Endometrial microvascular endothelial cells (primary cell): ENCODE results near the gene SLC35E4. TPM values are rescaled to one million over a fixed set of nuclear protein-coding genes. Genes with fewer than 3 reads are reported as not detected.
"Not testable (repeated sequence)": the region's sequence is repeated elsewhere in the genome, so short reads cannot be mapped to it uniquely, and the experiment has no call there.

Experiments
- in situ Hi-C: cut with HindIII; loops from 2 replicates; pipeline ENCODE4 v1.10.0; 2017; ENCODE audit warnings: low sequenced_read_pairs, low pct_unique_long_range_greater_than_20kb; ENCODE audit errors: inconsistent ontology term
- total RNA-seq: library from RNA; depleted of rRNA; stranded (reverse); fragments of >200 nt; gene quantifications from one replicate; pipeline ENCODE4 v1.2.3, GENCODE V29; 2015; ENCODE audit errors: inconsistent ontology term

Gene SLC35E4
- total RNA-seq, 1 donor from 2014 or later = 40.0 TPM

DNA sequence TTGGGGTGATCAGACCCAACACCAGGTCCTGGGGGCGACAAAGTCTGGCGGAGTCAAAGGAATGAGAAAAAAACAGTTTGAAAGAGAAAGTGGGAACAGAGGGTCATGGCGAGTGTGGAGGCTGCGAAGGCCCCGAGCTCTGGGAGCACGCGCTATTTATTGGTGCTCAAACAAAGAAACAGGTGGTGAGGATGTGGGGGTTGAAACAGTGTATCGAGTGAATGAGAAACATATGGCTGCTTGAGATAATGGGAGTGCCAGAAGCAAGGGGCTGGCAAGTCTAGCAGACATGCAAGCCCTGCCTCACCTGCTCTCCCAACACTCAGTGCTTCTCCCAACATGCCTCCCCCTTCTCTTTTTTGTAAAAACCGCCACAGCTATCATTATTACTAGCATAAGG lies 39.9 kb downstream of the SLC35E4 start:
- in situ Hi-C loops = no loop called here

DNA sequence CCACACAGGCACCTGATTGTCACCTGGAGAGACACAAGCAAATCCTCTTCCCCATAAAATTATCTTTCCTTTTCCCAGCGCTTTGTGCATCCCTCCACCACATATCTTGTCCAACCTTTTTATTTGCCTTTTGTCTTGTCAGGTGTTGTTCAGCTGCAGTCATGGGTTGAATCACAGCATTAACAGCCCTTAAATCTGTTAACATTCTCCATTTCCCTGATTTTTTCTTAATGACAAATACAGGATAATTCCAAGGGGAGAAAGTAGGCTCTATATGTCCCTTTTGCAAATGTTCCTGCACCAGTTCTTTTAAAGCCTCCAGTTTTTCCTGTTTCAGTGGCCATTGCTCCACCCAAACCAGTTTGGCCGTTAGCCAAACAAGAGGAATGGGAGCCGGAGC lies 41.0 kb downstream of the SLC35E4 start:
- in situ Hi-C loops = not testable (repeated sequence)

DNA sequence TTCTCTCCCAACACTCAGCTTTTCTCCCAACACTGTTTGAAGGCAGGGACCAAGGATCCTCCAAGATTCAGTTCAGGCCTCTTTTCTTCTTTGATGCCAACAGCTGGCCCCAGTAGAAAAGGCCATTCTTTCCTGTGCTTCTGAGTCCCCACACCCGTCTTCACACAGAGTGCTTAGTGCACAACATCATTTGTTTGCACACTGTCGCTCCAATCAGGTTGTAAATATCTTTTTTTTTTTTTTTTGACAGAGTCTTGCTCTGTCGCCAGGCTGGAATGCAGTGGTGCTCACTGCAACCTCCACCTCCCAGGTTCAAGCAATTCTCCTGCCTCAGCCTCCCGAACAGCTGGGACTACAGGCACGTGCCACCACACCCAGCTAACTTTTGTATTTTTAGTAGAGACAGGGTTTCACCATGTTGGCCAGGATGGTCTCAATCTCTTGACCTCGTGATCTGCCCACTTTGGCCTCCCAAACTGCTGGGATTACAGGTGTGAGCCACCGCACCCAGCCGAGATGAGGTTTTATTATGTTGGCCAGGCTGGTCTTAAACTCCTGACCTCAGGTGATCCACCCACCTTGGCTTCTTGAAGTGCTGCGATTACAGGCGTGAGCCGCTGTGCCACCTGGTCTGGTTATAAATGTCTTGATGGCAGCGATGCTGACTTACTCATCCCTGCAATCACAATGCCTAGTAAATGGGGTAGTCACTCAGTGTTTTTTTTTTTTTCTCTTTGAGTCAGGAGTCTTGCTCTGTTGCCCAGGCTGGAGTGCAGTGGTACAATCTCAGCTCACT lies 44.5 kb downstream of the SLC35E4 start:
- in situ Hi-C loops = not testable (repeated sequence)

DNA sequence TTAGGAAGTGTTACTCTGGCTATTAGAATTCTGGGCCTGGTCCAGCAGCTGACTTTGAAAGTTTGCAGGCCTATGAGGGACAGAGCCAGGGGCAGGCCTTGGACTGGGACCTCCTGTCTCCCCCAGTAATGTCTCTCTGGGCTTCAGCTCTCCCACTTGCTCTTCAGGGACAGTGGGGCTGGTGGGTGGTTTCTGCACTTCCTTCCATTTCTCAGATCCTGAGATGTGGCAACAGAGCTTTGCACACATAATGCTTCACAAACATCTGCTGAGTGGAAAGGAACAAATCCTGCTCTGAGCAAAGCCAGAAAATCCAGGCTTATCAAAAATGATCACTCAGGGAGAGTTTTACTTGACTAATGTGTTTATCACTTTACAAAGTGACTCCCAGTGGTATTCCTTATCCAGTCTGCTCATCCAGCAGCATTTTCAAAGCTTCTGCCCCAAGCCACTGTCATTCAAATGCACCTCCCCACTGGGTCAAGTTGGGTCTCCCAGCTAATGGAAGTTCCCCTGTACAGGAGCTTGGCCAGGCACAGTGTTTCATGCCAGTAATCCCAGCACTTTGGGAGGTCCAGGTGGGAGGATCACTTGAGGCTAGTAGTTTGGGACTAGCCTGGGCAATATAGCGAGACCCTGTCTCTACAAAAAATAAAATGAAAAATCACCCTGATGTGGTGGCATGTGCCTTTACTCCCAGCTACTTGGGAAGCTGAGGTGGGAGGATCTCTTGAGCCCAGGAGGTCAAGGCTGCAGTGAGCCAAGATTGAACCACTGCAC lies 45.6 kb downstream of the SLC35E4 start:
- in situ Hi-C loops = no loop called here

DNA sequence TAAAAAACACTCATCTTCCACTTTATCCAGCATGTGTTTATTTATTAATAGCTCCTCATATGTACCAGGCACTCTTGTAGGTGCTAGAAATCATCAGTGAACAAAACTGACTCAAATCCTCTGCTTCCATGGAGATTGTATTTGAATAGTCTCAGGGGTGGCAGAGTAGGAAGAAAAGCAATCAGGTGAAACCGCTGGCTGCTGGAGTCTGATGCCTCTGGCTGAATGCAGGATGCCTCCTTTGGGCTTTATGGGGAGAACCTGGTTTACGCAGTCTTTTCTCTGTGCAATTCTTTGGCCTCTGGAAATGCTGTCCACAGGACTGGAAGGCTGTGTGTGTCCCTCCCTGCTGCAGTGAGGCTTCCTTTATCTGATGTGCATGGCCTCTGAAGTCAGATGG lies 46.2 kb downstream of the SLC35E4 start:
- in situ Hi-C loops = no loop called here

DNA sequence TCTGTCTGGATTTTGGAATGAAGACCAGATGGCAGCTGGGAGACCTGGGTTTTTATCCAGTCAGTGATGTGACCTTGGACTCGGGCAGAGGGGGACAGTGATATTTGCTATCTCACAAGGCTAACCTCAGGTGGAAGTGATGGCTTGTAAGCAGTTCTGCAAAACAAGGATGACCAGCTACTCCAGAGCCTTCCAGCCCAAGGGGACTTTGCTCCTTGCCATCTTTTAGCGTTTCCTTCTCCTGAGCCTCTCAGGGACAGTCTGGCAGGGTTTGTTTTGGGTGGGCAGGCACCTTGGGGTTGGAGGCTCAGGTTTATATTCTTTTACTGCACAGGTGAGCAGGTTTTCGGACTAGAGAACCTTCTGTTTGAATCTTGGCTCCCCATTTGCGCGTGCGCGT lies 49.6 kb downstream of the SLC35E4 start:
- in situ Hi-C loops = no loop called here

DNA sequence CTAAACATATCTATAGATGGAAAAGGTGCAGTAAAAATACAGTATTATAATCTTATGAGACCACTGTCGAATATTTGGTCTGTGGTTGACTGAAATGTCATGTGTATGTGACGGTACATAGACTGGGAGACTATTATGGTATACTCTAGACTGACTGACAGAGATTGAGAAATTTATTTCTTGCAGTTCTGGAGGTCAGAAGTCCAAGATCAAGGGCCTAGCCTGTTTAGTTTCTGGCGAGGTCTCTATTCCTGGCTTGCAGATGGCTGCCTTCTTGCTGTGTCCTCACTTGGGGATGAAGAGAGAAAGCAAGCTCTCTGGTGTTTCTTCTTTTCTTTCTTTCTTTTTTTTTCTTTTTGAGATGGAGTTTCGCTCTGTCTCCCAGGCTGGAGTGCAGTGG lies 51.8 kb downstream of the SLC35E4 start:
- in situ Hi-C loops = no loop called here

DNA sequence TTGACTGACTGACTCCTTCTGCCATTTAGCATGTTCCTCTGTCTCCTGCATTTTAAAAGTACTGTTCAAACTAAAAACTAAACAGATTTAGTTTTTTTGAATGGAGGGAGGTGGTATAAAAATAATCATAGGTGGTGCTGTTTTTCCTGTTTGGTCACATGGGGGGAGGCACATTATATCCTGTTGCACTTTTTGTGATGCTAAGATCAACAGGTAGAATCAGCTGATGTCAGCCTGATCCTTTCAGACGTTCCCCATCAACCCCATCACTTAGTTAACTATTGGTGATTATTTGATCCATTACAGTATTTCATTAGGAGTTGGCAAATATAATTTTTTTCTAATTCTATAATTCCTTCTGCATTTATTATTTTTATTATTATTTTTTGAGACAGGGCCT lies 54.0 kb downstream of the SLC35E4 start:
- in situ Hi-C loops = no loop called here

DNA sequence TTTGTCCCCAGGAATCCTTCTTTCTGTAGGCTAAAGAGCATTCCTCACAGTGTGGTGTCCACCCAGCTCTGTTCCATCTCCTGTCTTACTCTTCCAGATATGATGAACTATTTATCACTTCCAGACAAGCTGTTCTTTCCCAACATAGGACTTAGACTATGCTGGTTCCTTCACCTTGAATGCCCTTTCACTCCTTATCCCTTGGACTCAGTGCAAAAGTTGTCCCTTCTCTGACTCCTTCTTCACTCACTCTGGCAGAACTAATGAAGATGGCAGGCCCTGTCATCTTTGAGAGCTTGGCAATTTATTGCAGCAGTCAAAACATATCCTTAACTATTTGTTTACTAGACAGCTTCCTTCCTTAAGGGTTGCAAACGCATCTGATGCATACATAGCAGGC lies 55.6 kb downstream of the SLC35E4 start:
- in situ Hi-C loops = no loop called here

DNA sequence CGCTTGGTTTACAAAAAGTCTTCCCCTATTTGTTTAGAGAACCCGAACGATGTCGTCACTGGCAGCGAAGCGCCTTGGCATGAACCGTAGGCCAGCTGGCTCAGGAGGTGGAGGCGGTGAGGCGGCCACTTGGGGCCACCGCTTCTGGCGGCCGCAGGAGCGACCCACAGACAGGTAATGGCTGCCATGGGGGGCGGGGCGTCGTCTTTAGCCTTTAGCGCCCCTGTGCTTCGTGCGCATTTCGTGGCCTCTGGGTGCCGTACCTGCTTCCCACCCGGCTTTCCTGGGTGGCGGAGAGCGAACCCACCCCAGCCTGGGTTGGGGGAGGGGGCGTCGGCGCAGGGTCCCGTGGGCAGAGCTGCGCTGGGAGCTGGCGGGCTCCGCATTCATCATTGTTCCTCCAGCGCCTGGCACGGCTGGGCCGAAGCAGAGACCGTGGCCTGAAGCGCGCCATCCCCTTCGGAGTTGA lies 58.6 kb downstream of the SLC35E4 start:
- in situ Hi-C loops = no loop called here

DNA sequence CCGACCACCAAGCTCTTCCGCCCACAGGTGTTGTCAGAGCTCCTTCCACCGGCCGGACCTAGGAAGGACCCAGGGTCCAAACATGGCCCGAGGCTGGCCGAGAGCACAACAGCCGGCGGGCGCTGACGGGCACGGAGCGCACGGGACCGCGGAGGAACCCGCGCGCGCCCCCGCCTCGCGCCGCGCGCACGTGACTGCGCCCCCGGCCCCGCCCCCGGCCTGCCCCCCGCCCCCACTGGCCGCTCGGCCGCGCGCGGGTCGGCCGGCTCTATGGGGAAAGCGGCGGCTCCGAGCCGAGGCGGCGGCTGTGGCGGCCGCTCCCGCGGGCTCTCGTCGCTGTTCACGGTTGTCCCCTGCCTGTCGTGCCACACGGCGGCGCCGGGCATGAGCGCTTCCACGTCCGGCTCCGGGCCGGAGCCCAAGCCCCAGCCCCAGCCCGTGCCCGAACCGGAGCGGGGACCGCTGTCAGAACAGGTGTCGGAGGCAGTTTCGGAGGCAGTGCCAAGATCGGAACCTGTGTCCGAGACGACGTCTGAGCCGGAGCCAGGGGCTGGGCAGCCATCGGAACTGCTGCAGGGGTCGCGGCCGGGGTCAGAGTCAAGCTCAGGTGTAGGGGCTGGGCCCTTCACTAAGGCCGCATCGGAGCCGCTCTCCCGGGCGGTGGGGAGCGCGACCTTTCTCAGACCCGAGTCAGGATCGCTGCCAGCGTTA lies 59.2 kb downstream of the SLC35E4 start, which contains the start of gene OSBP2:
OSBP2 (plus strand) TSS at position 235 of the 711 bp plus-strand sequence; CDS start at position 271, 36 bp downstream.
- in situ Hi-C loops = no loop called here

DNA sequence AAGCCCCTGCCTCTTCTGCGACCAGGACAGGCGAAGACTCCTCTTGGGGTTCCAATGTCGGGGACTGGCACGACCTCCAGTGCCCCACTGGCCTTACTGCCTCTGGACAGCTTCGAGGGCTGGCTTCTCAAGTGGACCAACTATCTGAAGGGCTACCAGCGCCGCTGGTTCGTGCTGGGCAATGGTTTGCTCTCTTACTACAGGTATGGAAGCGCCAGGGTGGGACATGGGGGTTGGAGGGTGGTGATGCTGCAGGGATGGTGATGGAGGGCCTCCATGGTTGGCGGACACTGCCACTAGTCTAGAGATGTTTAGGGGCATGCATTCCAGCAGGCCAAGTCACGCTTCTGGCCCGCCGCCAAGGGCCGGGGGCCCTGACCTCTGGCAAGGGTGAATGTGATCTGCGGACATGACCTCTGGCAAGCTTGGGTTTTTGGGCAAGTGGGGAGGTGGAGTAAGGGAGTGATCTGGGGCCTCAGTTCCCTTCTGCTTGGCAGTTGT lies 59.8 kb downstream of the SLC35E4 start:
- in situ Hi-C loops = no loop called here

DNA sequence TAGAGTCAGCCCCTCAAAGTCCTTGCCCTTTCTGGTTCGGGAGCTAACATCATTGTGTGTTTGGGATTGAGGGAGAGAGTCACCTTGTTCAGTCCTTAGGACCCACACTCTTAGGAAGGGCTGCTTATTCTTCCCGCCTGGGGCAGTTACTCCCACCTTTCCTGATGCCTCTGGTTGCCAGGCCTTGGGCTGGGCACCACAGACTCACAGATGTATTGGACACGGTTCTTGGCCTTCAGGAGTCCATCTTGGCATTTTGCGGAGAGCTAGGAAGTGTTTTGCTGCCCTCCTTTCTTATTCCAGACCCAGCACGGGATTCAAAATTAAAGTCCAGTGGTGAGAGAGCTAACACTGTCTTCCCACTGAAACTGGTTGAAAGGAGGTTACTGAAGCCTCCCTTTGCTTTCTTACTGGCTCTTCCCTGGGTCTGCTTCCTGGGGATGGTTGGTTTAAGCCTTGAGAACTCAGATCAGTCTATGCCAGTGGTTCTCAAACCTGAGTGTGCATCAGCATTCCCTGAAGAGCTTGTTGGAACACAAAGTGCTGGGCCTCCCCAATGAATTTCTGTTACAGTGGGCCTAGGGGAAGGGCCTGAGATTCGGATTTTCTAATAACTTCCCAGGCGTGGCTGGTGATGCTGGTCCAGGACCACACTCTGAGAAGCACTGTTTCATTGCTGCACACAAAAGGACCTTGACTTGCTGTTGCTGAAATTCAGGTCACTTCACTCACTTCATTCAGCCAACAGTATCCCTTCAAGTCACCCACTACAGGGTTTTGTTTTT lies 60.5 kb downstream of the SLC35E4 start:
- in situ Hi-C loops = no loop called here

Other genes starting within 250 kb of the SLC35E4 start
- 11.2 TPM for gene RNF215, start 248.4 kb upstream of the SLC35E4 start, total RNA-seq
- 48.2 TPM for gene SEC14L2, start 238.8 kb upstream of the SLC35E4 start, total RNA-seq
- gene MTFP1, start 210.0 kb upstream of the SLC35E4 start, total RNA-seq = 86.3 TPM
- gene SEC14L3, start 163.8 kb upstream of the SLC35E4 start, total RNA-seq = not detected
- not detected for gene SEC14L4, start 130.1 kb upstream of the SLC35E4 start, total RNA-seq
- not detected for gene SEC14L6, start 89.0 kb upstream of the SLC35E4 start, total RNA-seq
- gene GAL3ST1, start 61.1 kb upstream of the SLC35E4 start, total RNA-seq = not detected
- gene PES1, start 43.9 kb upstream of the SLC35E4 start, total RNA-seq = 88.8 TPM
- 97.4 TPM for gene TCN2, start 28.6 kb upstream of the SLC35E4 start, total RNA-seq
- gene DUSP18, start 32.1 kb downstream of the SLC35E4 start, total RNA-seq = 18.8 TPM
- 4.9 TPM for gene OSBP2, start 59.1 kb downstream of the SLC35E4 start, total RNA-seq